Hepatocyte (in vitro differentiated cells): ENCODE results near the gene RFNG. TPM values are rescaled to one million over a fixed set of nuclear protein-coding genes. Genes with fewer than 3 reads are reported as not detected.

ENCODE experiments used
- DNase-seq: peaks from one replicate; pipeline ENCODE4 v3.0.0-alpha.2; 2016; ENCODE audit warnings: low spot score
- H2AFZ ChIP-seq: fragments of 200-600 bp; sonication (generic); 2 replicates; pipeline ENCODE4 v1.6.0; 2016; ENCODE audit warnings: antibody characterized with exemption, mild to moderate bottlenecking
- H3K27ac ChIP-seq: fragments of 200-600 bp; sonication (generic); 2 replicates; pipeline ENCODE4 v1.5.1; 2016; ENCODE audit warnings: mild to moderate bottlenecking
- H3K27me3 ChIP-seq: fragments of 200-600 bp; sonication (generic); 2 replicates; pipeline ENCODE4 v1.6.1; 2016
- H3K36me3 ChIP-seq: fragments of 200-600 bp; sonication (generic); replicated peaks from 2 replicates; pipeline ENCODE4 v1.5.1; 2016; ENCODE audit warnings: low read depth; ENCODE audit not compliant: insufficient read depth
- H3K4me1 ChIP-seq: fragments of 200-600 bp; sonication (generic); 2 replicates; pipeline ENCODE4 v1.5.1; 2016; ENCODE audit warnings: mild to moderate bottlenecking, moderate library complexity; ENCODE audit not compliant: insufficient read depth
- H3K4me2 ChIP-seq: fragments of 200-600 bp; sonication (generic); 2 replicates; pipeline ENCODE4 v1.6.0; 2016
- H3K4me3 ChIP-seq: fragments of 200-600 bp; sonication (generic); 2 replicates; pipeline ENCODE4 v1.5.1; 2016; ENCODE audit warnings: mild to moderate bottlenecking
- H3K79me2 ChIP-seq: fragments of 200-600 bp; sonication (generic); 2 replicates; pipeline ENCODE4 v1.6.0; 2017; ENCODE audit warnings: mild to moderate bottlenecking
- H3K9me2 ChIP-seq: fragments of 200-600 bp; sonication (generic); replicated peaks from 2 replicates; pipeline ENCODE4 v1.6.0; 2017; ENCODE audit warnings: mild to moderate bottlenecking; ENCODE audit not compliant: insufficient read depth
- H3K9me3 ChIP-seq: fragments of 200-600 bp; sonication (generic); 2 replicates; pipeline ENCODE4 v1.5.1; 2016; ENCODE audit warnings: low read depth, mild to moderate bottlenecking
- H4K20me1 ChIP-seq: fragments of 200-600 bp; sonication (generic); 2 replicates; pipeline ENCODE4 v1.6.0; 2016; ENCODE audit warnings: mild to moderate bottlenecking; ENCODE audit not compliant: insufficient read depth, poor library complexity, severe bottlenecking
- CTCF ChIP-seq: fragments of 200-600 bp; sonication (generic); IDR thresholded peaks from 2 replicates; pipeline ENCODE4 v1.5.1; 2016; ENCODE audit warnings: antibody characterized with exemption, mild to moderate bottlenecking; ENCODE audit not compliant: poor library complexity
- EZH2 ChIP-seq: fragments of 200-600 bp; sonication (generic); IDR thresholded peaks from 2 replicates; pipeline ENCODE4 v1.6.1; 2016; ENCODE audit warnings: antibody characterized with exemption, mild to moderate bottlenecking, borderline replicate concordance
- EZH2phosphoT487 ChIP-seq: fragments of 200-600 bp; sonication (generic); IDR thresholded peaks from one replicate; pipeline ENCODE4 v1.6.1; 2018; ENCODE audit warnings: antibody characterized with exemption, mild to moderate bottlenecking, low read depth, moderate library complexity; ENCODE audit not compliant: unreplicated experiment, severe bottlenecking
- WGBS: methylation state at CpG from one replicate; pipeline ENCODE4 v1.1.6; 2016; ENCODE audit warnings: low lambda C conversion rate; ENCODE audit errors: missing lambda C conversion rate; 5-methylcytosine and 5-hydroxymethylcytosine counted together
- polyA plus RNA-seq: library from polyadenylated mRNA; unstranded; fragments of >200 nt; fragmentation: Nextera tagmentation; extraction: Ambion mirVana; gene quantifications from 2 replicates; pipeline ENCODE4 v1.2.1, GENCODE V29; 2016
- total RNA-seq: library from RNA; depleted of rRNA; stranded (reverse); fragments of >200 nt; gene quantifications from 2 replicates; pipeline ENCODE4 v1.2.3, GENCODE V29; 2014

Gene RFNG
- total and polyA plus RNA-seq, 2 experiments from 2014 or later = 43.2 to 109 TPM

- no peaks in the 10 kb centered on the region for H3K79me2 ChIP-seq
- H3K4me1 ChIP-seq = peaks cover 10% of the 10 kb centered on the region
- DNase-seq = no peak
- H3K4me3 ChIP-seq = no peak overlapping the region
- no peaks in the 10 kb centered on the region for H3K9me3 ChIP-seq
- TF ChIP-seq EZH2phosphoT487 = no peak
- no peak for TF ChIP-seq EZH2
- TF ChIP-seq CTCF = no peak
- no peak overlapping the region for H2AFZ ChIP-seq
- no peaks in the 10 kb centered on the region for H3K36me3 ChIP-seq
- peak overlapping the region; percentile 19 for H3K4me2 ChIP-seq
- no peaks in the 10 kb centered on the region for H3K27me3 ChIP-seq
- no peaks in the 10 kb centered on the region for H4K20me1 ChIP-seq
- WGBS = 70% methylated on average over 16 of the region's 19 CpGs
- peak overlapping the region; percentile 76 for H3K27ac ChIP-seq
- H3K9me2 ChIP-seq = no peaks in the 10 kb centered on the region
Observed at GRCh38 chr17:82012640-82013295, 38.8 kb downstream of the RFNG start.

- no peaks in the 10 kb centered on the region for H3K79me2 ChIP-seq
- H3K4me3 ChIP-seq = no peak overlapping the region
- H3K4me2 ChIP-seq = no peak overlapping the region
- peaks cover 10% of the 10 kb centered on the region for H3K4me1 ChIP-seq
- H3K9me3 ChIP-seq = no peaks in the 10 kb centered on the region
- H3K27ac ChIP-seq = peak overlapping the region; percentile 76
- no peaks in the 10 kb centered on the region for H3K27me3 ChIP-seq
- no peak overlapping the region for H2AFZ ChIP-seq
- H3K9me2 ChIP-seq = no peaks in the 10 kb centered on the region
- H4K20me1 ChIP-seq = no peaks in the 10 kb centered on the region
- WGBS = 77% methylated on average over 19 of the region's 20 CpGs
- no peak for TF ChIP-seq CTCF
- TF ChIP-seq EZH2phosphoT487 = no peak
- no peak for TF ChIP-seq EZH2
- no peak for DNase-seq
- H3K36me3 ChIP-seq = no peaks in the 10 kb centered on the region
Observed at GRCh38 chr17:82012261-82012639, 39.4 kb downstream of the RFNG start.

GRCh38 chr17:82011617-82012187, 39.9 kb downstream of the RFNG start:
- no peak for DNase-seq
- H3K9me3 ChIP-seq = no peaks in the 10 kb centered on the region
- no peaks in the 10 kb centered on the region for H3K27me3 ChIP-seq
- no peak overlapping the region for H3K4me2 ChIP-seq
- H4K20me1 ChIP-seq = no peaks in the 10 kb centered on the region
- WGBS = 91% methylated on average over 19 of the region's 19 CpGs
- H3K9me2 ChIP-seq = no peaks in the 10 kb centered on the region
- TF ChIP-seq EZH2phosphoT487 (no peak), CTCF (no peak), EZH2 (no peak)
- no peak overlapping the region for H3K4me3 ChIP-seq
- peaks cover 10% of the 10 kb centered on the region for H3K4me1 ChIP-seq
- no peaks in the 10 kb centered on the region for H3K79me2 ChIP-seq
- H3K27ac ChIP-seq = no peak overlapping the region
- no peaks in the 10 kb centered on the region for H3K36me3 ChIP-seq
- no peak overlapping the region for H2AFZ ChIP-seq
